ENCODE results near the gene PDCD1LG2.
A peak's percentile ranks its signal among the peaks of the same experiment; 100 is the strongest.
"Not testable (repeated sequence)": the region's sequence is repeated elsewhere in the genome, so short reads cannot be mapped to it uniquely, and the experiment has no call there.

The PDCD1LG2 gene

DNA sequence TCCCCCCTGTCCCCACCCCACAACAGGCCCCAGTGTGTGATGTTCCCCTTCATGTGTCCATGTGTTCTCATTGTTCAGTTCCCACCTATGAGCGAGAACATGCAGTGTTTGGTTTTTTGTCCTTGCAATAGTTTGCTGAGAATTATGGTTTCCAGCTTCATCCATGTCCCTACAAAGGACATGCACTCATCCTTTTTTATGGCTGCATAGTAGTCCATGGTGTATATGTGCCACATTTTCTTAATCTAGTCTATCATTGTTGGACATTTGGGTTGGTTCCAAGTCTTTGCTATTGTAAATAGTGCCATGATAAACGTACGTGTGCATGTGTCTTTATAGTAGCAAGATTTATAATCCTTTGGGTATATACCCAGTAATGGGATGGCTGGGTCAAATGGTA lies 15.6 kb upstream of the PDCD1LG2 start:
- DNase-seq: not testable (repeated sequence)

DNA sequence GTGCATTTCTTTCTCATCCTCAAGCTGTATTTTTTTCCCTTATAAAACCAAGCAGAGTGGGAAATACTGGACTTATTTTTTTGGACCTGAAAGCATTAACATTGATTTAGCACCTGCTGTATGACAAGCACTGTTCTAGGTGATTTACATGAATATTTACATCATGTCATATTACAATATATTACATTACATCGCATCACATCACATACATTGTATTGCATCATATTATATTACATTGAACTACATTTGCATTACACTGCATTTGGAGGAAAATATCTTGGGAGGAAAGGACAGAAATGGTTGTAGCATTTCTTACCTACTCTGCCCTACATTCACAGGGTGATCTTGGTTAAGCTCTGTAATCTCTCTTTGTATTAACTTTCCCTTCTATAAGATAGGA lies 11.2 kb upstream of the PDCD1LG2 start:
- DNase-seq: no peak

DNA sequence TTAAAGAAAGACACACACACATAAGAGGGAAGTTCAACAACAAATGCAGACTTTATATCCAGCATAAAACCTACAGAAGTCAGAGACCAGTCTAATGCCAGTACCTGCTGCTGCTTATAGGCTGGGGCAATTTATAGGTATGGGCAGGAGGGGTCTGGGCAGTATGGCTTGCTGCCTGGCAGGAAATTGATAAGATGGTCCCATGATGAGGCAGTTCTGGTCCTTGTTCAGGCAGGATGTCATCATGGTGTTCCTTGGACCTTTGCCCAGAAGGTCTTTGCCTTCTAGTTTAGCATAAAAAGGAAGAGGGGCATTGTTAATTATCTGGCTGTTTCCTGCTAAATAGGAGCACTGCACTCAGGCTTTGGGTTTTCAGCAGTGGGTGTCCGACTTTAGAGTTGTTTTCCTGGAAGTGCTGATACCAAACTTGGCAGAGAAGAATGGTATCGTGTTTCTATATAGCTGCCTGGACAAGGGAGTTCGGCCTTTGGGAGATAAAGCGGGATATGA lies 10.4 kb upstream of the PDCD1LG2 start:
- no peak for DNase-seq

DNA sequence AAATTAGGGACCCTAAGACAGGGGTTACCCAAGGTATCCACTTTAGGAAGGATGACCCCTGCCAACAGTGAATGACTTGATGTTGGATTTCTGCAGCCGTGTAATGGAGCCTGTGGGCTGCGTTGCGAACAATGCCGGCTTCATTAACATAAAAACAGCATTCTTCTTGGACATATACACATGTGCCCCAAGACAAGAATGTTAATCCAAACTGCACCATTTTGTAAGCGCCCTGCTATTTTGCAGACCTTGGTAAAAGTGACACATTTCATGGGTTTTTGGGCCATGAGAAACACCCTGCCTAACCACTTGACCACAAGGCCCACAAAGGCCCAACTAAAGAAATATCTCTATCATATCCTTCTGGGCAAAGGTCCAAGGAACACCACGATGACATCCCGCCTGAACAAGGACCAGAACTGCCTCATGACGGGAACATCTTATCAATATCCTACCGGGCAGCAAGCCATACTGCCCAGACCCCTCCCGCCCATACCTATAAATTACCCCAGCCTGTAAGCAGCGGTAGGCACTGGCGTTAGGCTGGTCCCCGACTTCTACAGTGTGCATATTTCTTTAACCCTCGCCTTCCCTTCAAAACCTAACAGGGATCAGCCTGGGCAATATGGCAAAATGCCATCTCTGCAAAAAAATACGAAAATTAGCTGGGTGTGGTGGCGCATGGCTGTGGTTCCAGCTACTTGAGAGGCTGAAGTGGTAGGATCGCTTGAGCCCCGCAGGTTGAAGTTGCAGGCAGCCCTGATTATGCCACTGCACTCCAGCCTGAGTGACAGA lies 9.7 kb upstream of the PDCD1LG2 start:
- DNase-seq: no peak

DNA sequence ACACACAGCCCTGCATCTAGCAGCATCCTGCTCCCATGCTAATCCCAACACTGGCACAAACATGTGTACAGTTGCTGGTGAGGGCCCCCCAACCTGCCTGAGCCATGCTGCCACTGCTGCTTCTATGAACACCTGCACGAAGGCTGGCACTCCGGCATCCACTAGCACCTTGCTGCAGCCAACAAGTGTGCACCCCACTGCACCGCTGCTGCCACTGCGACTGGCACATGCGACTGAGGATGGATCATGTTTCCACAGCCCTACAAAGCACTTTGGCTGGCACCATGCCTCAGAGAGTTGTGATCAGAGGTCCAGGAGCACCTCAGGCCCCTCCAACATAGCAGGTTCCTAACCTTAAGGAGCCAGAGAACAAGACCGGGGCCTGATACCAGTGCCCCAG lies 7.8 kb upstream of the PDCD1LG2 start:
- no peak for DNase-seq

GRCh38 chr9:5509573-5509972 lies 758 bp upstream of the PDCD1LG2 start:
- DNase-seq: peak; percentile 4 to 64

GRCh38 chr9:5510989-5511388 lies 658 bp downstream of the PDCD1LG2 start:
- no peak for DNase-seq

DNA sequence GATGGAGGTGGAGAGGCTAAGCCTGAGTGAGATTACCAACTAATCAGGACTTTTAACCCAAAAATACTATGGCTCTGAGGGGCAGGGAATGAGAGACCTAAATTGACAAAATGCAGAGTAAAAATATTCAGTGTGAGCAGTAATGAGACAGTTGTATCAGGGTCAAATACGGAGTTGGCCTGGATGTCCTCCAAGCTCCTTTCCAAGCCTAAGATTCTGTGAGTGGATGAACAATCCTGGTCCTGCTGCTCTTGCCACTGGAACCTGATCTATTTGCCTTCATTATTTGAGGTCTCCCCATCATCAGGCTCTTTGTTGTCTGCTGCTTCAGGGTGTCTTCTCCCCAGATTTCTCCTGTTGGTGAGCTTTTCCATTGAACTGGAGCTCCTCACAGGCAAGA lies 1.1 kb downstream of the PDCD1LG2 start:
- no peak for DNase-seq

GRCh38 chr9:5511935-5512580 lies 1.7 kb downstream of the PDCD1LG2 start:
- no peak for DNase-seq

DNA sequence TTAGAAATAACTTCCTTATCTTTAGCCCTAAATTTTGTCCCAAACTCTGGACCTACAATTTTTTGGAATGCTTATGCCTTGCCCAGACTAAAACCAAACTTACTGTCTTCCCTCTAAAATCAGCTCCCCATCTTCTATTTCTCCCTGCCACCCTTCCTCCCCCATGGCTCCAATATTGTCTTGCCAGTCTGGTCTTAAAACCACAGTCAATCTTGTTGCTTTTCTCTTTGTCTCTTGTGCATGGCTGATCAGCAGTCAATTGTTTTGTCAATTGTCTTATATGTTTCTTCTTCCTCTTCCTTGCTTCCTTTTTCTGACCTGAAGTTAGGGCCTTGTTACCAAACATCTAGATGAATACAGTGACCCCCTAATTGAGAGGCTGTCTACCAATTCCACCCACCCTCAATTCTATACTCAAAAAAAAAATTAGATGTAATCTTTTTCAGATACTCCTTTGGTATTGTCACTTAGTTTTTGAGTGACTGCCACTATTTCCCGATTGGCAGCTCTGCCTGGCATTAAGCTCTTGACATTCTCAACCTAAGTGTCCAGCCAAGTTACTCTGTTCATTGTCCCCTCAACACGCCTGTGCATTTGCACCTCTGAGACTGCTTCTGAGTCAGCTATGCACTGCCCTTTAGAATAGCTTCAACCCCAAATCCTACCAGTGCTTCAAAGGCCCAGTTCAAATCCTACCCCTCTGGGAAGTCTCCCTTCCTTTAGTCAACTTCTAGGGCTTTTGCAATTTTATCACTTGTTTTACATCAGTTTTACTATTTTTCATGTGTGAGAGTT lies 2.5 kb downstream of the PDCD1LG2 start:
- no peak for DNase-seq

- no peak for DNase-seq
Measured at GRCh38 chr9:5513966-5514616, 3.8 kb downstream of the PDCD1LG2 start.

DNA sequence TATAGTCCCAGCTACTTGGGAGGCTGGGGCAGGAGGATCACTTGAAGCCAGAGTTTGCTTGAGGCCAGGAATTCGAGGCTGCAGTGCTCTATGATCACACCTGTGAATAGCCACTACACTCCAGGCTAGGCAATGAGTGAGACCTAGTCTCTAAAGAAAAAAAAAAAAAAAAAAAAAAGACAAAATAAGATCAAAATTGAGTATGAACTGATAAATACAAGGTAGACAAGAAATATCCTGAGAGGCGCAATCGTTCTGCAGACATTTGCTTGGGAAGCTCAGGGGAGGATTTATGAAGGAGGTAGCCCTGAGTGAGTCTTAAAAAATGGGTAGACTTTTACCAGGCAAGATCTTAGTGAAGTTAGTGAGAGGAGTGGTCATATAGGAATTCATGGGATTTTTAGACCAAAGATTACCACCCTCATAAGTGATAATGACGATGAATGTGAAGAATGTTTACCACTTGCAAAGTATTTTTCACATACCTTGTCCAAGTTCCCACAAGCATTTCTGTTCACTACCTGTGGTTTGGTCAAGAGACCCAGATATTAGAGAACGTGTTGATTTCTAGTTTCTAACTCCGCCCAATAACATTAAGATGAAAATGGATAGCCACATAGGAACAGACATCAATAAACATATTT lies 4.4 kb downstream of the PDCD1LG2 start:
- no peak for DNase-seq

DNA sequence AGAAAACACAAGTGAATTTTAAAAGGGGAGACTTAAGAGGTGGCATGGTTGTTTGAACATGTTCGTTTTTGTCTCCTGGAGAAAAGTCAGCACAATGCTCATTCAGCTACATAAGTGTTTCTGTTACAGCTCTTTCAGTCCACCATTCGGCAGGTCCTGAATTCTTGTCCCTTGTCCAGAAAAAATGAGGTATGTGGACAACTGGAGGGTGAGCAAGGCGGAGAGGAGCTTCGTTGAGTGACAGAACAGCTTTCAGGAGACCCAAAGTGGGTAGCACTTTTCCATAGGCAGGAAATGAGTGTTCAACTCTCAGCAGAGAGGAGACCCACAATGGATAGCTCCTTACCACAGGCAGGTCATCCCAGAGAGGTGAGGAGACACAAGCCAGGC lies 4.9 kb downstream of the PDCD1LG2 start:
- DNase-seq: no peak

- DNase-seq: no peak
Measured at GRCh38 chr9:5516453-5517220, 6.3 kb downstream of the PDCD1LG2 start.

DNA sequence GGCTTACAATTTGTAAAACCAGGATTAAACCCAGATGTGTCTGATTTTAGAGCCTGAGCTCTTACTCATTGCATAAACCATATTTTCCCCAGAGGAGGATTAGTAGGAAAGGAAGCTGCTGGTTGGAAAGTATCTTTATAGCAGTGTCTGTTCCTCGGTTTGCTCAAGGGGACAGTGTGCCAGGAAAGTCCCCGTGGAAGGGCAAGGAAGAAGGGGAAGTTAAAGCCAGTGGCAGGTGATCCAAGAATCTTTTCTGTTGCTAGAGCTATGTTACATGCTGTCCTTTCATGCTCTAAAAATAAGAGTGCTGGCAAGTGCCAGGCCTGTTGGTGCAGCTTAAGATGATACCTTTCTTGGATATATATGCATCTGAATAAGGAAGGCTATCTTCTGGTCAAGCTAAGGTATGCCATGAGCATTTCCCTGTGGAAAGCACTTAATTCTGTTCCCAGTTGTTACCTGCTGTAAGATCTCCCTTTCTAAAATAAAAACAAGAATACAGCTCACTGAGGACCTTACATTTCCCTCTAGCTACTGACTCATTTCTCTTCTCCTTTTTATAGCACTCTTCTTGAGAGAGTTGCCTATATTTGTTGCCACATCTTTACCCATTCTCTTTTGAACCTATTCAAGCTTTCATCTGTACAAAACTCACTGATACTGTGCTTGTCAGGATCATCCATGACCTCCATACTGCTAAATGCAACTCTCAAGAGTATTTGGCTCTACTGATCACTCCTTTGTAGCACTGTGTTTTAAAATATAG lies 8.0 kb downstream of the PDCD1LG2 start:
- DNase-seq: no peak

DNA sequence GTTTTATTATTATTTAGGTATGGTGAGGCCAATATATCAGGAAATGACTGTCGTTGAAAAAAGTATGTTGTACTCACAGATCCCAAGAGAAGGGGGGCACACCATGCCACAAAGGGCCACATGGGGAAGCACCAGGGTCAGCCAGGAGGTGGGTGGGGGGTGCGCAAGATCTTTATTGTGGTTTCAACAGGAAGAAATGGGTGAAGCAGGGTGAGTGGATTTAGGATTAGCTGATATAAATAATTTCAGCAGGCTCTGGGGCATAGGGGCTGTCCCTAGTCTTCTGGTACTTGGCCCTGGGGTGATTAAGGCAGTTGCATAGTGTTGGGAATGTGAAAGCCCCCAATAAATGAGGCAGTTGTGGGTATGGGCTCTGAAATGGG lies 8.6 kb downstream of the PDCD1LG2 start:
- no peak for DNase-seq

DNA sequence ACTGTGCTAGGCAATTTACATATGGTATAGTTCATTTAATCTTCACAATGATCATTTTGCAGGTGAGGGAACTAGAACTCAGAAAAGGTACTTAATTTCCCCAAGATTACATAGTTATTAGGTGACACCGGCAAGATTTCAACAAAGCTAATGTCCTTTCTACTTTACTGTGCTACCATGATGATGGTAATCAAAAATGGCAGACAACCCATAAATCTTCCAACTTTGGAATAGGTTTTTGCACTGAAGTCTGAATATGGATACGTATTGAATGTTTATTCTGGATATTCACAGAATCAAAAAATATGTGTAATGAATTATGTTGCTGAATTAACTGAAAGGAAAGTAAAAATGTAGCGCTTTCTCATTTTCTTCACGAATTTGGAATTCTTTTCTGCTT lies 13.8 kb downstream of the PDCD1LG2 start:
- no peak for DNase-seq

DNA sequence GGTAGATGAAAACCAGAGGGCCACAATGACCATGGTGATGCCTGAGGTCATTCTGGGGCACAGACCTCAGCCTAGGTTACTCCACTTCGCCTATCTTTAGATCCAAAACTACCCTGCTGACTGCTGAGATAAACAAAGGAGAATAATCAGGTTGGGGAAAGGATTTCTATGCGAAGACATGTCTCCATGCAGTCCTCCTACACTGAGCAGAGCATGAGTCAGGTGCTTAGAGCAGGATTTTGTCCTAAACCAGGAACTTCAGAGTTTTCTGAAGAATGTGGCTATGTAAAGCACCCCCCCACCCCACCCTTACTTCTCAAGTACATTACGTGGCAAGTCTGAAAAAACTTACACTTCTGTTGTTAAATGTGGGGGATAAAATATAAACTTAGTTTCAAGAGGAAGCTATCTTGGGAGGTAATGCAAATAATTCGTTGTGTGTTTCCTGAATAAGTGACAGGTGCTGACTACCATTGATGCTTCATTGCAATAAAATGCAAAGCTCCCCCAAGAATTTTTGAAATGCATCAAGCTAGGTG lies 19.4 kb downstream of the PDCD1LG2 start:
- no peak for DNase-seq

GRCh38 chr9:5531101-5531882 lies 21.0 kb downstream of the PDCD1LG2 start:
- no peak for DNase-seq

DNA sequence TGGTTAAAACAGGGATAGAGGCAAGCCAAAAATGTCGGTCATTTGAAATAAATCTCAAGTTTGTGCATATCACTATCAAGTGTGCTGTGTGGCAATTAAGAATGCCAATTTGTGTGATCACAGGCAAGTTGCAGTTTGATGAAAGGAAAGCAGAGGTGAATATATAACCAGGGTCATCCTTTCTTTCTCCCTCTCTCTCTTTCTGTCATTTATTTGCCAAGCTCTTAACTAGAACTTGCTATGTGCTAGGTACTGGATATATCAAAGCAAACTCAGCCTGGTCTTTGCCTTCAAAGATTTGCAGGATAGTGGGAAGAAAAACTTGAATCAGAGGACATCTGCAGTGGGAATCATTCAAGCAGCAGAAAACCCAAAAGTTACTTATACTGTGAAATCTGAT lies 22.0 kb downstream of the PDCD1LG2 start:
- no peak for DNase-seq

Measured in SW 1271 (cell line).